Naive thymus-derived CD4-positive, alpha-beta T cell (primary cell): ENCODE measurements around the gene TRIP12. TPM values are rescaled to one million over a fixed set of nuclear protein-coding genes. Genes with fewer than 3 reads are reported as not detected.
A peak's percentile ranks its signal among the peaks of the same experiment; 100 is the strongest.

ENCODE experiments used
- ATAC-seq: fragments of 150-1000 bp; cut with Tn5 transposase; 2 replicates; pipeline ENCODE4 v1.10.0; 2021; ENCODE audit warnings: mild to moderate bottlenecking, moderate library complexity
- CTCF ChIA-PET: fragments of 350-600 bp; sonication (Branson Sonifier 250); formaldehyde crosslinking; loops from one replicate; lab custom pipeline; 2021; ENCODE audit warnings: antibody characterized with exemption; lab: Charles Lee
- POLR2A ChIA-PET: fragments of 350-600 bp; sonication (Branson Sonifier 250); formaldehyde crosslinking; loops from one replicate; lab custom pipeline; 2021; ENCODE audit warnings: antibody characterized with exemption, inconsistent platforms; lab: Charles Lee
- DNase-seq, 9 donors: peaks; one replicate each; pipeline versions ENCODE4 v3.0.0 to v3.0.0-alpha.2; 2020 to 2022; ENCODE audit warnings: mixed read lengths in 1 of 9
- H3K27ac ChIP-seq: one replicate; pipeline ENCODE4 v1.7.0; 2013; ENCODE audit warnings: mild to moderate bottlenecking, low read depth, low read length, moderate library complexity
- H3K27me3 ChIP-seq, 2 donors: one replicate each; pipeline ENCODE4 v1.7.0; 2013; ENCODE audit warnings: low read length in 2 of 2, mild to moderate bottlenecking in 2 of 2, moderate library complexity in 2 of 2; ENCODE audit not compliant: control insufficient read depth in 2 of 2, insufficient read depth in 2 of 2
- H3K36me3 ChIP-seq, 3 experiments: 1 replicate in 2 of 3; 2 replicates in 1 of 3; pipeline ENCODE4 v1.7.0; 2013; ENCODE audit warnings: low read length in 3 of 3, mild to moderate bottlenecking in 3 of 3, moderate library complexity in 1 of 3; ENCODE audit not compliant: insufficient read depth in 3 of 3, control insufficient read depth in 2 of 3
- H3K4me1 ChIP-seq, 2 donors: one replicate each; pipeline ENCODE4 v1.7.0; 2013; ENCODE audit warnings: low read length in 2 of 2, mild to moderate bottlenecking in 2 of 2, moderate library complexity in 1 of 2; ENCODE audit not compliant: control insufficient read depth in 2 of 2, insufficient read depth in 2 of 2
- H3K4me3 ChIP-seq: 2 replicates; pipeline ENCODE4 v1.7.0; 2013; ENCODE audit warnings: mild to moderate bottlenecking, low read length
- H3K9me3 ChIP-seq, 3 experiments: 1 replicate in 2 of 3; 2 replicates in 1 of 3; pipeline ENCODE4 v1.7.0; 2013; ENCODE audit warnings: low read length in 3 of 3; ENCODE audit not compliant: control insufficient read depth in 2 of 3
- H3K27ac Mint-ChIP-seq, 9 donors: one replicate each; pipeline ENCODE4 v1.8.0; 2020 to 2022; ENCODE audit warnings: mixed read lengths in 9 of 9, mild to moderate bottlenecking in 8 of 9, moderate library complexity in 5 of 9, inconsistent platforms in 2 of 9
- H3K27me3 Mint-ChIP-seq, 5 donors: one replicate each; pipeline ENCODE4 v1.8.0; 2021 to 2022; ENCODE audit warnings: mixed read lengths in 5 of 5, mild to moderate bottlenecking in 1 of 5
- H3K36me3 Mint-ChIP-seq, 5 donors: one replicate each; pipeline ENCODE4 v1.8.0; 2020 to 2022; ENCODE audit warnings: mixed read lengths in 5 of 5, mild to moderate bottlenecking in 3 of 5, inconsistent platforms in 1 of 5
- H3K4me1 Mint-ChIP-seq, 7 donors: one replicate each; pipeline ENCODE4 v1.8.0; 2020 to 2022; ENCODE audit warnings: mixed read lengths in 7 of 7, mild to moderate bottlenecking in 3 of 7, inconsistent platforms in 1 of 7
- H3K4me3 Mint-ChIP-seq, 10 donors: one replicate each; pipeline ENCODE4 v1.8.0; 2020 to 2022; ENCODE audit warnings: mild to moderate bottlenecking in 10 of 10, mixed read lengths in 10 of 10, moderate library complexity in 6 of 10, inconsistent platforms in 2 of 10
- H3K9me3 Mint-ChIP-seq, 11 donors: one replicate each; pipeline ENCODE4 v1.8.0; 2020 to 2022; ENCODE audit warnings: mixed read lengths in 11 of 11, mild to moderate bottlenecking in 4 of 11, inconsistent platforms in 1 of 11, moderate library complexity in 1 of 11
- intact Hi-C, 2 donors: fragments of 100-400 bp; cut with micrococcal nuclease; formaldehyde crosslinking; loops; one replicate each; pipeline ENCODE4 v1.15.1; 2023
- polyA plus RNA-seq, 2 donors: library from polyadenylated mRNA; unstranded; fragments of 300-500 nt; fragmentation: Illumina TruSeq; gene quantifications; one replicate each; pipeline ENCODE4 v1.2.3, GENCODE V29; 2021
- total RNA-seq, 6 experiments: library from RNA in 5 of 6; stranded (reverse) in 5 of 6; gene quantifications; 1 replicate in 5 of 6; 2 replicates in 1 of 6; pipeline ENCODE4 v1.2.3 and lab custom pipeline; 2021 to 2026

The TRIP12 gene
- total and polyA plus RNA-seq, 7 experiments from 2014 or later: 34.8 to 247 (median 224) TPM

- Mint-ChIP-seq H3K36me3 (peaks cover 15 to 43% (median 27%) of the 10 kb centered on the region in 5 donors), H3K27ac (peak overlapping the region in 7 of 9 donors; percentile 1 to 70 (median 51)), H3K4me1 (peaks cover 38 to 94% (median 80%) of the 10 kb centered on the region in 7 donors), H3K9me3 (no peaks in the 10 kb centered on the region), H3K27me3 (no peaks in the 10 kb centered on the region), H3K4me3 (peak overlapping the region in 2 of 10 donors; percentile 0 to 22)
- peaks cover 7 to 16% of the 10 kb centered on the region in 2 donors for H3K4me1 ChIP-seq
- H3K4me3 ChIP-seq: no peak overlapping the region
- H3K9me3 ChIP-seq: no peaks in the 10 kb centered on the region
- H3K36me3 ChIP-seq: peaks cover 0 to 9% (median 0%) of the 10 kb centered on the region in 3 experiments
- CTCF ChIA-PET: no interaction called here
- intact Hi-C loops: no loop called here
- no peak overlapping the region for H3K27ac ChIP-seq
- no peak for ATAC-seq
- POLR2A ChIA-PET: no interaction called here
- no peak for DNase-seq
- H3K27me3 ChIP-seq: no peaks in the 10 kb centered on the region
These were observed 53.0 kb downstream of the TRIP12 start for GRCh38 chr2:229868794-229869193.

- Mint-ChIP-seq H3K4me1 (peaks cover 29 to 83% (median 71%) of the 10 kb centered on the region in 7 donors), H3K27ac (peak overlapping the region in 8 of 9 donors; percentile 28 to 89 (median 68)), H3K36me3 (peaks cover 5 to 25% (median 16%) of the 10 kb centered on the region in 5 donors), H3K27me3 (no peaks in the 10 kb centered on the region), H3K4me3 (peak overlapping the region in 3 of 10 donors; percentile 20 to 44 (median 21)), H3K9me3 (no peaks in the 10 kb centered on the region)
- no peaks in the 10 kb centered on the region for H3K36me3 ChIP-seq
- H3K27ac ChIP-seq: no peak overlapping the region
- no peaks in the 10 kb centered on the region for H3K27me3 ChIP-seq
- CTCF ChIA-PET: no interaction called here
- H3K9me3 ChIP-seq: no peaks in the 10 kb centered on the region
- intact Hi-C loops: no loop called here
- no peak overlapping the region for H3K4me3 ChIP-seq
- POLR2A ChIA-PET: interaction anchor here (1.4 kb wide), 1 partner anchor 10 kb away, joined by 6 read pairs; no protein-coding TSS in a partner anchor
- ATAC-seq (no peak), DNase-seq (no peak)
- H3K4me1 ChIP-seq: peaks cover 3 to 12% of the 10 kb centered on the region in 2 donors
These were observed 56.8 kb downstream of the TRIP12 start for GRCh38 chr2:229865033-229865432.

GRCh38 chr2:229861431-229861830, 60.4 kb downstream of the TRIP12 start:
- peaks cover 12 to 35% (median 25%) of the 10 kb centered on the region in 5 donors for H3K36me3 Mint-ChIP-seq
- peaks cover 16 to 76% (median 65%) of the 10 kb centered on the region in 7 donors for H3K4me1 Mint-ChIP-seq
- no peak overlapping the region for H3K4me3 Mint-ChIP-seq
- no peak for ATAC-seq
- intact Hi-C loops: no loop called here
- Histone ChIP-seq H3K27ac (no peak overlapping the region), H3K9me3 (no peaks in the 10 kb centered on the region), H3K36me3 (peaks cover 0 to 12% (median 11%) of the 10 kb centered on the region in 3 experiments), H3K4me3 (no peak overlapping the region), H3K27me3 (no peaks in the 10 kb centered on the region), H3K4me1 (peaks cover 7 to 12% of the 10 kb centered on the region in 2 donors)
- CTCF ChIA-PET: no interaction called here
- H3K9me3 Mint-ChIP-seq: peaks cover 0 to 3% (median 0%) of the 10 kb centered on the region in 11 donors
- no peak for DNase-seq
- POLR2A ChIA-PET: interaction anchor here (0.8 kb wide), 1 partner anchor 57 kb away, joined by 3 read pairs; no protein-coding TSS in a partner anchor
- no peaks in the 10 kb centered on the region for H3K27me3 Mint-ChIP-seq
- peak overlapping the region in 8 of 9 donors; percentile 5 to 93 (median 62) for H3K27ac Mint-ChIP-seq

GRCh38 chr2:229860334-229860733, 61.5 kb downstream of the TRIP12 start:
- ChIA-PET CTCF (no interaction called here), POLR2A (no interaction called here)
- no peak overlapping the region for H3K4me3 Mint-ChIP-seq
- intact Hi-C loops: loop anchor here in 1 of 2 donors (1.0 kb wide), 1 partner anchor 8 kb away; no protein-coding TSS in a partner anchor
- no peaks in the 10 kb centered on the region for H3K27me3 Mint-ChIP-seq
- H3K4me3 ChIP-seq: no peak overlapping the region
- H3K9me3 ChIP-seq: no peaks in the 10 kb centered on the region
- no peak overlapping the region for H3K27ac ChIP-seq
- DNase-seq (no peak), ATAC-seq (no peak)
- H3K4me1 ChIP-seq: peaks cover 6 to 7% of the 10 kb centered on the region in 2 donors
- H3K27me3 ChIP-seq: no peaks in the 10 kb centered on the region
- H3K4me1 Mint-ChIP-seq: peaks cover 16 to 77% (median 63%) of the 10 kb centered on the region in 7 donors
- H3K36me3 ChIP-seq: peaks cover 0 to 19% (median 11%) of the 10 kb centered on the region in 3 experiments
- H3K27ac Mint-ChIP-seq: peak overlapping the region in 4 of 9 donors; percentile 17 to 93 (median 65)
- H3K9me3 Mint-ChIP-seq: peaks cover 0 to 3% (median 0%) of the 10 kb centered on the region in 11 donors
- H3K36me3 Mint-ChIP-seq: peaks cover 12 to 41% (median 29%) of the 10 kb centered on the region in 5 donors

GRCh38 chr2:229858351-229858750, 63.5 kb downstream of the TRIP12 start:
- peaks cover 16 to 47% (median 36%) of the 10 kb centered on the region in 5 donors for H3K36me3 Mint-ChIP-seq
- H3K36me3 ChIP-seq: peaks cover 0 to 19% (median 11%) of the 10 kb centered on the region in 3 experiments

GRCh38 chr2:229857634-229858033, 64.2 kb downstream of the TRIP12 start:
- intact Hi-C loops: no loop called here
- H3K27ac Mint-ChIP-seq: peak overlapping the region in 8 of 9 donors; percentile 20 to 96 (median 88)
- Histone ChIP-seq H3K27ac (no peak overlapping the region), H3K4me1 (peaks cover 8% of the 10 kb centered on the region in 2 donors), H3K36me3 (peaks cover 0 to 19% (median 11%) of the 10 kb centered on the region in 3 experiments), H3K4me3 (no peak overlapping the region), H3K27me3 (no peaks in the 10 kb centered on the region), H3K9me3 (no peaks in the 10 kb centered on the region)
- CTCF ChIA-PET: interaction anchor here (0.6 kb wide), 2 partner anchors 21 to 756 kb away, joined by 3 to 4 read pairs; no protein-coding TSS in a partner anchor
- H3K27me3 Mint-ChIP-seq: no peaks in the 10 kb centered on the region
- H3K36me3 Mint-ChIP-seq: peaks cover 16 to 44% (median 36%) of the 10 kb centered on the region in 5 donors
- POLR2A ChIA-PET: interaction anchor here (1.3 kb wide), 1 partner anchor 23 kb away, joined by 3 read pairs; no protein-coding TSS in a partner anchor
- ATAC-seq (no peak), DNase-seq (no peak)
- peaks cover 13 to 85% (median 62%) of the 10 kb centered on the region in 7 donors for H3K4me1 Mint-ChIP-seq
- peak overlapping the region in 1 of 10 donors; percentile 10 for H3K4me3 Mint-ChIP-seq
- H3K9me3 Mint-ChIP-seq: peaks cover 0 to 3% (median 0%) of the 10 kb centered on the region in 11 donors

More at GRCh38 chr2:229858351-229858750, 63.5 kb downstream of the TRIP12 start:
- Histone ChIP-seq H3K27ac (no peak overlapping the region), H3K4me1 (peaks cover 4 to 8% of the 10 kb centered on the region in 2 donors), H3K9me3 (no peaks in the 10 kb centered on the region), H3K27me3 (no peaks in the 10 kb centered on the region), H3K4me3 (no peak overlapping the region)
- ChIA-PET POLR2A (no interaction called here), CTCF (interaction anchor here (0.8 kb wide), 1 partner anchor 23 kb away, joined by 3 read pairs; no protein-coding TSS in a partner anchor)
- no peaks in the 10 kb centered on the region for H3K27me3 Mint-ChIP-seq
- intact Hi-C loops: no loop called here
- peak overlapping the region in 6 of 9 donors; percentile 25 to 93 (median 82) for H3K27ac Mint-ChIP-seq
- DNase-seq (no peak), ATAC-seq (no peak)
- no peak overlapping the region for H3K4me3 Mint-ChIP-seq
- peaks cover 11 to 82% (median 58%) of the 10 kb centered on the region in 7 donors for H3K4me1 Mint-ChIP-seq
- peaks cover 0 to 3% (median 0%) of the 10 kb centered on the region in 11 donors for H3K9me3 Mint-ChIP-seq
